HG02623 (cell line): ENCODE data around the gene CTBP2.

Source experiments
- ATAC-seq: cut with Tn5 transposase; IDR thresholded peaks from one replicate; pipeline ENCODE4 v1.9.1; 2021; ENCODE audit warnings: moderate library complexity; ENCODE audit not compliant: unreplicated experiment

Gene CTBP2

GRCh38 chr10:125128397-125129075 is 31.8 kb downstream of the CTBP2 start:
- ATAC-seq, result no peak

- ATAC-seq, result no peak
These were observed 32.4 kb downstream of the CTBP2 start for GRCh38 chr10:125127986-125128385.

GRCh38 chr10:125127110-125127509 is 33.3 kb downstream of the CTBP2 start:
- ATAC-seq, result no peak

- no peak for ATAC-seq
These were observed 34.2 kb downstream of the CTBP2 start for GRCh38 chr10:125125951-125126735.

- no peak for ATAC-seq
These were observed 35.5 kb downstream of the CTBP2 start for GRCh38 chr10:125124907-125125306.

GRCh38 chr10:125124115-125124487 is 36.3 kb downstream of the CTBP2 start:
- ATAC-seq, result no peak

GRCh38 chr10:125123476-125124114 is 36.8 kb downstream of the CTBP2 start:
- ATAC-seq, result no peak

- no peak for ATAC-seq
These were observed 37.8 kb downstream of the CTBP2 start for GRCh38 chr10:125122566-125122965.

- ATAC-seq, result no peak
These were observed 39.4 kb downstream of the CTBP2 start for GRCh38 chr10:125121003-125121402.

GRCh38 chr10:125120053-125120710 is 40.2 kb downstream of the CTBP2 start:
- no peak for ATAC-seq

GRCh38 chr10:125118701-125119100 is 41.7 kb downstream of the CTBP2 start:
- no peak for ATAC-seq

GRCh38 chr10:125118011-125118611 is 42.3 kb downstream of the CTBP2 start:
- ATAC-seq, result no peak

- no peak for ATAC-seq
These were observed 43.6 kb downstream of the CTBP2 start for GRCh38 chr10:125116652-125117310.

GRCh38 chr10:125116041-125116649 is 44.2 kb downstream of the CTBP2 start:
- no peak for ATAC-seq

GRCh38 chr10:125115409-125115808 is 45.0 kb downstream of the CTBP2 start:
- no peak for ATAC-seq

GRCh38 chr10:125114761-125115391 is 45.5 kb downstream of the CTBP2 start:
- no peak for ATAC-seq

GRCh38 chr10:125113691-125114371 is 46.5 kb downstream of the CTBP2 start:
- ATAC-seq, result no peak

- no peak for ATAC-seq
These were observed 47.5 kb downstream of the CTBP2 start for GRCh38 chr10:125112697-125113494.
